Endothelial cell (in vitro differentiated cells): ENCODE results near the gene ARHGEF11. TPM values are rescaled to one million over a fixed set of nuclear protein-coding genes. Genes with fewer than 3 reads are reported as not detected.

ENCODE experiments used
- DNase-seq: peaks from one replicate; pipeline ENCODE4 v3.0.0; 2021; ENCODE audit warnings: low spot score
- H3K27ac Mint-ChIP-seq: one replicate; pipeline ENCODE4 v1.8.0; 2021; ENCODE audit warnings: mixed read lengths, inconsistent platforms; ENCODE audit not compliant: unreplicated experiment
- H3K27me3 Mint-ChIP-seq: one replicate; pipeline ENCODE4 v1.8.0; 2021; ENCODE audit warnings: mild to moderate bottlenecking, moderate library complexity, mixed read lengths, inconsistent platforms; ENCODE audit not compliant: unreplicated experiment
- H3K36me3 Mint-ChIP-seq: one replicate; pipeline ENCODE4 v1.8.0; 2021; ENCODE audit warnings: mild to moderate bottlenecking, low read depth, mixed read lengths, inconsistent platforms; ENCODE audit not compliant: unreplicated experiment
- H3K4me1 Mint-ChIP-seq: one replicate; pipeline ENCODE4 v1.8.0; 2021; ENCODE audit warnings: mild to moderate bottlenecking, mixed read lengths, inconsistent platforms; ENCODE audit not compliant: unreplicated experiment
- H3K4me3 Mint-ChIP-seq: one replicate; pipeline ENCODE4 v1.8.0; 2021; ENCODE audit warnings: mild to moderate bottlenecking, mixed read lengths, inconsistent platforms; ENCODE audit not compliant: unreplicated experiment
- H3K9me3 Mint-ChIP-seq: one replicate; pipeline ENCODE4 v1.8.0; 2021; ENCODE audit warnings: mixed read lengths, inconsistent platforms; ENCODE audit not compliant: unreplicated experiment
- CTCF ChIP-seq: fragments of 200-600 bp; sonication (generic); IDR thresholded peaks from one replicate; pipeline ENCODE4 v1.5.0; 2021; ENCODE audit warnings: antibody characterized with exemption; ENCODE audit not compliant: unreplicated experiment
- total RNA-seq: library from RNA; stranded (reverse); fragmentation: NEBNext Ultra II Directional; extraction: Animal tissue kit (Norgen Biotek cat#: 25700); gene quantifications from one replicate; pipeline ENCODE4 v1.2.1, GENCODE V29; 2021; ENCODE audit not compliant: unreplicated experiment

The ARHGEF11 gene
- total RNA-seq, 1 donor from 2014 or later: 48.4 TPM

- Mint-ChIP-seq H3K4me1 (peaks cover 16% of the 10 kb centered on the region), H3K4me3 (peak overlapping the region; percentile 23), H3K27ac (no peak overlapping the region), H3K9me3 (no peaks in the 10 kb centered on the region), H3K27me3 (peaks cover 10% of the 10 kb centered on the region), H3K36me3 (peaks cover 54% of the 10 kb centered on the region)
- DNase-seq: no peak
- TF ChIP-seq CTCF: no peak
Measured at GRCh38 chr1:156911577-156912298, 133.8 kb downstream of the ARHGEF11 start.

GRCh38 chr1:156910309-156910782 is 135.2 kb downstream of the ARHGEF11 start:
- TF ChIP-seq CTCF: peak; percentile 95
- Mint-ChIP-seq H3K4me3 (no peak overlapping the region), H3K9me3 (no peaks in the 10 kb centered on the region), H3K27me3 (peaks cover 10% of the 10 kb centered on the region), H3K36me3 (peaks cover 49% of the 10 kb centered on the region), H3K27ac (no peak overlapping the region), H3K4me1 (peaks cover 24% of the 10 kb centered on the region)
- peak; percentile 70 for DNase-seq

GRCh38 chr1:156909671-156910070 is 135.9 kb downstream of the ARHGEF11 start:
- Mint-ChIP-seq H3K4me1 (peaks cover 24% of the 10 kb centered on the region), H3K9me3 (no peaks in the 10 kb centered on the region), H3K4me3 (no peak overlapping the region), H3K27me3 (peaks cover 10% of the 10 kb centered on the region), H3K27ac (no peak overlapping the region), H3K36me3 (peaks cover 47% of the 10 kb centered on the region)
- TF ChIP-seq CTCF: no peak
- DNase-seq: no peak

GRCh38 chr1:156908955-156909354 is 136.6 kb downstream of the ARHGEF11 start:
- peaks cover 26% of the 10 kb centered on the region for H3K4me1 Mint-ChIP-seq
- peak overlapping the region; percentile 44 for H3K27ac Mint-ChIP-seq
- H3K9me3 Mint-ChIP-seq: no peaks in the 10 kb centered on the region
- H3K27me3 Mint-ChIP-seq: peaks cover 5% of the 10 kb centered on the region
- H3K4me3 Mint-ChIP-seq: peak overlapping the region; percentile 35
- no peak for DNase-seq
- no peak for TF ChIP-seq CTCF
- peaks cover 43% of the 10 kb centered on the region for H3K36me3 Mint-ChIP-seq

GRCh38 chr1:156908541-156908940 is 137.0 kb downstream of the ARHGEF11 start:
- Mint-ChIP-seq H3K9me3 (no peaks in the 10 kb centered on the region), H3K4me1 (peaks cover 30% of the 10 kb centered on the region), H3K36me3 (peaks cover 43% of the 10 kb centered on the region), H3K4me3 (peak overlapping the region; percentile 35), H3K27me3 (peaks cover 5% of the 10 kb centered on the region), H3K27ac (peak overlapping the region; percentile 44)
- DNase-seq: no peak
- no peak for TF ChIP-seq CTCF
